K562 (cell line): Measurements from ENCODE around the gene KMT2D. TPM values are rescaled to one million over a fixed set of nuclear protein-coding genes. Genes with fewer than 3 reads are reported as not detected.
A peak's percentile ranks its signal among the peaks of the same experiment; 100 is the strongest.

ENCODE experiments used
- CUX1 ChIP-seq: fragments of 200-800 bp; sonication (Bioruptor generic); IDR thresholded peaks from 2 replicates; pipeline ENCODE4 v1.6.1; 2016; ENCODE audit warnings: missing genetic modification characterization, missing compliant biosample characterization
- JUND ChIP-seq, 2 experiments: IDR thresholded peaks; 2 replicates in 1 of 2; 3 replicates in 1 of 2; pipeline ENCODE4 v1.6.1; 2011; ENCODE audit warnings: borderline replicate concordance in 2 of 2, low read depth in 2 of 2, low read length in 2 of 2, improper control_type of control experiment in 1 of 2, missing biosample characterization in 1 of 2, missing genetic modification characterization in 1 of 2, missing genetic modification reagents in 1 of 2
- MED1 ChIP-seq: sonication (generic); formaldehyde crosslinking; IDR thresholded peaks from 2 replicates; pipeline ENCODE4 v1.8.1; 2023; ENCODE audit warnings: missing genetic modification reagents, borderline replicate concordance
- NFE2 ChIP-seq: IDR thresholded peaks from 2 replicates; pipeline ENCODE4 v1.6.1; 2014; ENCODE audit warnings: antibody characterized with exemption, low read depth
- PHF20 ChIP-seq: fragments of 450-650 bp; IDR thresholded peaks from 2 replicates; pipeline ENCODE4 v1.6.1; 2018; ENCODE audit not compliant: partially characterized antibody
- POLR2AphosphoS2 ChIP-seq: IDR thresholded peaks from 2 replicates; pipeline ENCODE4 v1.6.1; 2012; ENCODE audit warnings: low read length, improper control_type of control experiment
- SNRNP70 ChIP-seq: fragments of 200-400 bp; formaldehyde crosslinking; optimal IDR thresholded peaks from 2 replicates; pipeline ENCODE3; 2017; ENCODE audit warnings: low read depth, low read length
- ZBTB9 ChIP-seq: fragments of 450-650 bp; formaldehyde crosslinking; IDR thresholded peaks from 2 replicates; pipeline ENCODE4 v1.4.0; 2020; ENCODE audit warnings: mild to moderate bottlenecking, moderate library complexity
- ZC3H11A ChIP-seq: IDR thresholded peaks from 2 replicates; pipeline ENCODE4 v1.6.1; 2012; ENCODE audit warnings: low read depth, low read length, improper control_type of control experiment
- ZNF584 ChIP-seq: fragments of 200-800 bp; sonication (Bioruptor generic); IDR thresholded peaks from 2 replicates; pipeline ENCODE4 v1.6.1; 2016; ENCODE audit warnings: low read depth, mild to moderate bottlenecking, missing genetic modification characterization, missing compliant biosample characterization
- polyA plus RNA-seq, 8 experiments: library from polyadenylated mRNA; depleted of rRNA in 4 of 8; stranded (reverse) in 5 of 8; unstranded in 3 of 8; fragments of >200 nt; fragmentation: Nextera tagmentation in 2 of 8; fragmentation: Illumina TruSeq in 1 of 8; extraction: Ambion mirVana in 2 of 8; extraction: Trizol in 1 of 8; gene quantifications; 2 replicates each; pipeline versions ENCODE4 v1.2.1 to v1.2.3, GENCODE V29; 2011 to 2014; ENCODE audit warnings: inconsistent platforms in 1 of 8, missing spikeins in 1 of 8
- total RNA-seq, 7 experiments: library from RNA; depleted of rRNA in 6 of 7; stranded (reverse); fragments of >200 nt in 6 of 7; fragmentation: Illumina TruSeq in 2 of 7; extraction: Trizol in 2 of 7; gene quantifications; 2 replicates each; pipeline versions ENCODE4 v1.2.1 to v1.2.3, GENCODE V29; 2011 to 2021; ENCODE audit warnings: low replicate concordance in 1 of 7
- TF ChIP-seq, protein P1 (sequence below), 2 experiments: IDR thresholded peaks; 2 replicates each; pipeline ENCODE4 v1.6.1; 2011; ENCODE audit warnings: borderline replicate concordance in 1 of 2, control low read depth in 1 of 2, low read depth in 1 of 2, low read length in 1 of 2, mild to moderate bottlenecking in 1 of 2, mixed read lengths in 1 of 2, moderate library complexity in 1 of 2; ENCODE audit not compliant: insufficient read depth in 1 of 2, insufficient read length in 1 of 2, poor library complexity in 1 of 2, severe bottlenecking in 1 of 2; ENCODE audit errors: extremely low read depth in 1 of 2
- TF ChIP-seq, protein P2 (sequence below): fragments of 450-650 bp; formaldehyde crosslinking; IDR thresholded peaks from 2 replicates; pipeline ENCODE4 v1.4.0; 2020; ENCODE audit warnings: mild to moderate bottlenecking, moderate library complexity
- TF ChIP-seq, protein P3 (sequence below): sonication (generic); formaldehyde crosslinking; IDR thresholded peaks from 2 replicates; pipeline ENCODE4 v1.8.0; 2022; ENCODE audit warnings: missing genetic modification reagents, mild to moderate bottlenecking, moderate library complexity, borderline replicate concordance

Gene KMT2D
- total and polyA plus RNA-seq, 9 of the 15 experiments (the other 6 are each of a cell fraction or from before 2014, with no cell fraction given), result 0.22 to 93.7 (median 13.7) TPM

DNA sequence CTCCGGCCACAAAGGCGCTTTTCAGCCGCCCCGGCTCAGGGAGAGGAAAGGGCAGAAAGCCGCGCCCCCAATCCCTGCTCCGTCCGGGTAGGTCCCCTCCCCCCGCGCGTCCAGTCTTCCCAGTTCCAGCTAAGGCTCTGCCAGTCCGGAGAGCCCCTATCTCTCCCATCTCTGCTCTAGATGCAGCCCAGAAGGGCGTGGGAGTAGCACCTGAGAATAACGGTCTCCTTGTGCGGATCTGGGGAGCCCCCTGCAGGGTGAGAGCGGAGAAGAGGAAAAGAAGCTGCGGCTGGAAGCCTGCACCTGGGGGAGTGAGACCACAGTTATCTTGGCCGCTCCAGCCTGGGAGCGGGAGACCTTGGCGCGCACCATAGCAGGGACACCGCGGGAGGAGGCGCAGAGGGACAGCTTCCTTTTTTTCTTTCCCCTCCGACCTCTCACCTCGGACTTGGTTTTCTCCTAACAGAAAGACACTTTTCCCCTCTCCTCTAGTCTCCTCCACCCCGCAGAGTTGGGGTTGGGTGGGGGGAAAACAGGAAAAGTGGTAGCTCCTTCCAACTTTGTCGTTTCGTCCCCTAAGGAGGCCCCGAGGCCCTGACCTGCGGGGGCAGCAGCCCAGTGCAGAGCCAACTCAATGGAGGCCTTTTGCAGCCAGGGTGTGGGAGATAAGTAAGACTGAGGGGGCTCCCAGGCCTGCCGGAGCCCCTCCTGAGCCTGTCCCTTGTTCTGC, 31.7 kb upstream of the KMT2D start (continued):
- TF ChIP-seq, protein P1, sequence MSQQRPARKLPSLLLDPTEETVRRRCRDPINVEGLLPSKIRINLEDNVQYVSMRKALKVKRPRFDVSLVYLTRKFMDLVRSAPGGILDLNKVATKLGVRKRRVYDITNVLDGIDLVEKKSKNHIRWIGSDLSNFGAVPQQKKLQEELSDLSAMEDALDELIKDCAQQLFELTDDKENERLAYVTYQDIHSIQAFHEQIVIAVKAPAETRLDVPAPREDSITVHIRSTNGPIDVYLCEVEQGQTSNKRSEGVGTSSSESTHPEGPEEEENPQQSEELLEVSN (IDR thresholded peaks at IDR 0.05; ENCODE audit: borderline replicate concordance in 1 of 2, extremely low read depth in 1 of 2, insufficient read depth in 1 of 2, insufficient read length in 1 of 2, low read depth in 1 of 2, low read length in 1 of 2, poor library complexity in 1 of 2, severe bottlenecking in 1 of 2), result peak; percentile 68 to 85
- TF ChIP-seq PHF20 (no peak), POLR2AphosphoS2 (no peak), NFE2 (no peak; the same call in 1 of the 2 replicates), ZC3H11A (0 out of 2 replicates have a peak, but pooled peaks have one; percentile 51), CUX1 (CRISPR knock-in tag) (peak; percentile 81), JUND (IDR thresholded peaks at IDR 0.05; ENCODE audit: borderline replicate concordance, low read depth, low read length) (peak; percentile 80), JUND (tag; IDR thresholded peaks at IDR 0.05; ENCODE audit: borderline replicate concordance, low read depth, low read length) (peak; percentile 71; the same call in 1 of the 3 replicates), MED1 (no peak), SNRNP70 (no peak), ZNF584 (CRISPR knock-in tag) (0 out of 2 replicates have a peak, but pooled peaks have one; percentile 69), ZBTB9 (CRISPR knock-in tag) (no peak; the same call in 1 of the 2 replicates)
- TF ChIP-seq, protein P2, sequence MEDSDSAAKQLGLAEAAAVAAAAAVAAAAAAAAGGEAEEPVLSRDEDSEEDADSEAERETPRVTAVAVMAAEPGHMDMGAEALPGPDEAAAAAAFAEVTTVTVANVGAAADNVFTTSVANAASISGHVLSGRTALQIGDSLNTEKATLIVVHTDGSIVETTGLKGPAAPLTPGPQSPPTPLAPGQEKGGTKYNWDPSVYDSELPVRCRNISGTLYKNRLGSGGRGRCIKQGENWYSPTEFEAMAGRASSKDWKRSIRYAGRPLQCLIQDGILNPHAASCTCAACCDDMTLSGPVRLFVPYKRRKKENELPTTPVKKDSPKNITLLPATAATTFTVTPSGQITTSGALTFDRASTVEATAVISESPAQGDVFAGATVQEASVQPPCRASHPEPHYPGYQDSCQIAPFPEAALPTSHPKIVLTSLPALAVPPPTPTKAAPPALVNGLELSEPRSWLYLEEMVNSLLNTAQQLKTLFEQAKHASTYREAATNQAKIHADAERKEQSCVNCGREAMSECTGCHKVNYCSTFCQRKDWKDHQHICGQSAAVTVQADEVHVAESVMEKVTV (CRISPR knock-in tag), result peak; percentile 73
- TF ChIP-seq, protein P3, sequence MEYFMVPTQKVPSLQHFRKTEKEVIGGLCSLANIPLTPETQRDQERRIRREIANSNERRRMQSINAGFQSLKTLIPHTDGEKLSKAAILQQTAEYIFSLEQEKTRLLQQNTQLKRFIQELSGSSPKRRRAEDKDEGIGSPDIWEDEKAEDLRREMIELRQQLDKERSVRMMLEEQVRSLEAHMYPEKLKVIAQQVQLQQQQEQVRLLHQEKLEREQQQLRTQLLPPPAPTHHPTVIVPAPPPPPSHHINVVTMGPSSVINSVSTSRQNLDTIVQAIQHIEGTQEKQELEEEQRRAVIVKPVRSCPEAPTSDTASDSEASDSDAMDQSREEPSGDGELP, result peak; percentile 95
